ENCODE measurements around the gene RFC5. TPM values are rescaled to one million over a fixed set of nuclear protein-coding genes. Genes with fewer than 3 reads are reported as not detected.
"Not testable (repeated sequence)": the region's sequence is repeated elsewhere in the genome, so short reads cannot be mapped to it uniquely, and the experiment has no call there.

Gene RFC5
- total RNA-seq, 1 experiment from 2014 or later = 34.7 TPM

GRCh38 chr12:118073768-118074167, 57.3 kb downstream of the RFC5 start:
- ChIA-PET POLR2A (ENCODE audit: unreplicated experiment) (no interaction called here), CTCF (no interaction called here)

GRCh38 chr12:118081521-118081920, 65.0 kb downstream of the RFC5 start:
- H3K4me1 ChIP-seq (replicated peaks; ENCODE audit: insufficient read depth); H3K4me3 ChIP-seq; POLR2A ChIA-PET (ENCODE audit: unreplicated experiment); BruUV-seq (replicated peaks); H4K20me1 ChIP-seq (ENCODE audit: insufficient read depth); H2AFZ ChIP-seq; CTCF ChIA-PET; H3F3A ChIP-seq (ENCODE audit: insufficient read depth, low read depth); H3K79me2 ChIP-seq (ENCODE audit: low read depth); H3K9me2 ChIP-seq (ENCODE audit: insufficient read depth); H3K9me3 ChIP-seq (ENCODE audit: insufficient read depth, low read depth); H3K27me3 ChIP-seq (ENCODE audit: insufficient read depth, low read depth); intact Hi-C loops (cut with micrococcal nuclease; ENCODE audit: unreplicated experiment); H3K4me2 ChIP-seq; DNase-seq; H3K36me3 ChIP-seq (ENCODE audit: low read depth); H3K27ac ChIP-seq: not testable (repeated sequence)

More at GRCh38 chr12:118073768-118074167, 57.3 kb downstream of the RFC5 start:
- TF ChIP-seq CTCF (conservative IDR thresholded peaks at IDR 0.05) (no peak), EZH2 (IDR thresholded peaks at IDR 0.05; ENCODE audit: low read depth) (no peak)
- intact Hi-C loops (cut with micrococcal nuclease; ENCODE audit: unreplicated experiment) = no loop called here
- Histone ChIP-seq H3K27ac (no peak overlapping the region), H3K79me2 (ENCODE audit: low read depth) (no peaks in the 10 kb centered on the region), H3K27me3 (ENCODE audit: insufficient read depth, low read depth) (no peaks in the 10 kb centered on the region), H2AFZ (no peak overlapping the region), H3K36me3 (ENCODE audit: low read depth) (no peaks in the 10 kb centered on the region), H3K9me2 (ENCODE audit: insufficient read depth) (no peaks in the 10 kb centered on the region), H3F3A (ENCODE audit: insufficient read depth, low read depth) (no peaks in the 10 kb centered on the region), H4K20me1 (ENCODE audit: insufficient read depth) (no peaks in the 10 kb centered on the region), H3K4me2 (no peak overlapping the region), H3K4me1 (replicated peaks; ENCODE audit: insufficient read depth) (no peaks in the 10 kb centered on the region), H3K4me3 (no peak overlapping the region), H3K9me3 (ENCODE audit: insufficient read depth, low read depth) (no peaks in the 10 kb centered on the region)
- BruUV-seq (replicated peaks) = no TSS peak
- no peak for DNase-seq

Other genes starting within 250 kb of the RFC5 start
- 1.0 and 2.0 TPM in 2 replicates for gene KSR2, start 47.7 kb upstream of the RFC5 start, total RNA-seq (2021)
- gene WSB2, start 44.5 kb downstream of the RFC5 start, total RNA-seq (2021) = 44.2 and 46.2 TPM in 2 replicates
- gene VSIG10, start 87.3 kb downstream of the RFC5 start, total RNA-seq (2021) = 45.7 and 49.1 TPM in 2 replicates
- gene PEBP1, start 119.4 kb downstream of the RFC5 start, total RNA-seq (2021) = 188 and 189 TPM in 2 replicates